Loucy (cell line): ENCODE measurements around the gene TMEM200C.

Source experiments
- H2AFZ ChIP-seq: fragments of 200-600 bp; sonication (generic); 2 replicates; pipeline ENCODE4 v1.6.0; 2016; ENCODE audit warnings: antibody characterized with exemption, mild to moderate bottlenecking, low read length, moderate library complexity
- H3F3A ChIP-seq: fragments of 200-600 bp; 2 replicates; pipeline ENCODE4 v1.6.0; 2016; ENCODE audit warnings: antibody characterized with exemption, low read depth, mild to moderate bottlenecking
- H3K27me3 ChIP-seq: fragments of 200-600 bp; sonication (generic); 2 replicates; pipeline ENCODE4 v1.6.1; 2014; ENCODE audit warnings: low read length, mild to moderate bottlenecking; ENCODE audit not compliant: insufficient read depth, poor library complexity, severe bottlenecking
- H3K36me3 ChIP-seq: fragments of 200-600 bp; sonication (generic); 2 replicates; pipeline ENCODE4 v1.6.1; 2016; ENCODE audit warnings: low read length; ENCODE audit not compliant: insufficient read depth
- H3K4me1 ChIP-seq: fragments of 200-600 bp; sonication (generic); 2 replicates; pipeline ENCODE4 v1.5.1; 2014; ENCODE audit warnings: low read length, mild to moderate bottlenecking; ENCODE audit not compliant: insufficient read depth, poor library complexity, severe bottlenecking
- H3K4me2 ChIP-seq: fragments of 200-600 bp; sonication (generic); 2 replicates; pipeline ENCODE4 v1.6.0; 2014; ENCODE audit warnings: antibody characterized with exemption, low read length, low read depth, mild to moderate bottlenecking; ENCODE audit not compliant: poor library complexity, severe bottlenecking
- H3K4me3 ChIP-seq: fragments of 200-600 bp; sonication (generic); 2 replicates; pipeline ENCODE4 v1.5.1; 2014; ENCODE audit warnings: low read length, mild to moderate bottlenecking, mixed read lengths; ENCODE audit not compliant: poor library complexity, severe bottlenecking
- H3K79me2 ChIP-seq: fragments of 200-600 bp; sonication (generic); 2 replicates; pipeline ENCODE4 v1.6.1; 2014; ENCODE audit warnings: low read length; ENCODE audit not compliant: insufficient read depth
- H3K9ac ChIP-seq: fragments of 200-600 bp; sonication (generic); 2 replicates; pipeline ENCODE4 v1.6.0; 2014; ENCODE audit warnings: mild to moderate bottlenecking, low read depth, low read length, moderate library complexity; ENCODE audit not compliant: poor library complexity, severe bottlenecking
- H3K9me2 ChIP-seq: fragments of 200-600 bp; sonication (generic); replicated peaks from 2 replicates; pipeline ENCODE4 v1.6.1; 2016; ENCODE audit warnings: low read depth, low read length, mixed read lengths
- H3K9me3 ChIP-seq: fragments of 200-600 bp; sonication (generic); 2 replicates; pipeline ENCODE4 v1.6.1; 2014; ENCODE audit warnings: mild to moderate bottlenecking, antibody characterized with exemption, low read length, low read depth; ENCODE audit not compliant: insufficient read depth
- H4K20me1 ChIP-seq: fragments of 200-600 bp; sonication (generic); 2 replicates; pipeline ENCODE4 v1.6.0; 2014; ENCODE audit warnings: antibody characterized with exemption, low read length, mild to moderate bottlenecking; ENCODE audit not compliant: insufficient read depth, poor library complexity, severe bottlenecking
- EZH2phosphoT487 ChIP-seq: fragments of 200-600 bp; IDR thresholded peaks from 2 replicates; pipeline ENCODE4 v1.6.1; 2018; ENCODE audit warnings: antibody characterized with exemption, mild to moderate bottlenecking, moderate library complexity, borderline replicate concordance
- TF ChIP-seq, protein P1 (sequence below): fragments of 200-600 bp; sonication (generic); conservative IDR thresholded peaks from 2 replicates; pipeline ENCODE4 v1.5.1; 2014; ENCODE audit warnings: mild to moderate bottlenecking, antibody characterized with exemption, low read length

The TMEM200C gene

GRCh38 chr18:5918205-5918858 is 23.0 kb upstream of the TMEM200C start:
- H3F3A ChIP-seq: no peaks in the 10 kb centered on the region
- no peaks in the 10 kb centered on the region for H3K36me3 ChIP-seq
- no peaks in the 10 kb centered on the region for H3K9me2 ChIP-seq
- no peak overlapping the region for H3K4me3 ChIP-seq
- peaks cover 5% of the 10 kb centered on the region; the same call in 1 of the 2 replicates for H3K9me3 ChIP-seq
- no peaks in the 10 kb centered on the region for H3K79me2 ChIP-seq
- H4K20me1 ChIP-seq: no peaks in the 10 kb centered on the region
- no peak overlapping the region for H3K4me2 ChIP-seq
- TF ChIP-seq, protein P1, sequence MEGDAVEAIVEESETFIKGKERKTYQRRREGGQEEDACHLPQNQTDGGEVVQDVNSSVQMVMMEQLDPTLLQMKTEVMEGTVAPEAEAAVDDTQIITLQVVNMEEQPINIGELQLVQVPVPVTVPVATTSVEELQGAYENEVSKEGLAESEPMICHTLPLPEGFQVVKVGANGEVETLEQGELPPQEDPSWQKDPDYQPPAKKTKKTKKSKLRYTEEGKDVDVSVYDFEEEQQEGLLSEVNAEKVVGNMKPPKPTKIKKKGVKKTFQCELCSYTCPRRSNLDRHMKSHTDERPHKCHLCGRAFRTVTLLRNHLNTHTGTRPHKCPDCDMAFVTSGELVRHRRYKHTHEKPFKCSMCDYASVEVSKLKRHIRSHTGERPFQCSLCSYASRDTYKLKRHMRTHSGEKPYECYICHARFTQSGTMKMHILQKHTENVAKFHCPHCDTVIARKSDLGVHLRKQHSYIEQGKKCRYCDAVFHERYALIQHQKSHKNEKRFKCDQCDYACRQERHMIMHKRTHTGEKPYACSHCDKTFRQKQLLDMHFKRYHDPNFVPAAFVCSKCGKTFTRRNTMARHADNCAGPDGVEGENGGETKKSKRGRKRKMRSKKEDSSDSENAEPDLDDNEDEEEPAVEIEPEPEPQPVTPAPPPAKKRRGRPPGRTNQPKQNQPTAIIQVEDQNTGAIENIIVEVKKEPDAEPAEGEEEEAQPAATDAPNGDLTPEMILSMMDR: no peak
- TF ChIP-seq EZH2phosphoT487: no peak
- H3K27me3 ChIP-seq: no peaks in the 10 kb centered on the region
- no peak overlapping the region for H3K9ac ChIP-seq
- H3K4me1 ChIP-seq: no peaks in the 10 kb centered on the region
- H2AFZ ChIP-seq: no peak overlapping the region

DNA sequence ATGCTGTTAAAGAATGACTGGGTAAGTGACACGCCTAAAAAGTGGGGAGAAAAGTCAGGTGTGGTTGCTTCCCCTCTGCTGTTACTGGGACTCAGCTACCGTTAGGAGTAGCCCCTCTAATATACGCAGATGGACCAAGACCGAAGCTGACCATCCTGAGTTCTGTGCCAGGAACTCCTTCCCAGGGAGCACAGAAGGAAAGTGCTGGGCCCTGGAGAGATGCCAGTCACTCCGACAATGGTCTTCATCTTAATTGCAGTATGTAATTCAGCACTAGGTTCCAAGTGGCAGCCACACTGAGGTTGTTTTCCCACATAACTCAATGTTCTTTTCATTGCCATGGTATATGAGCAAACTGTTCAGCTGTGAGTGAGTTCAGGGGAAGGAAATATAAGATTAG is 19.6 kb upstream of the TMEM200C start:
- Histone ChIP-seq H3K27me3 (no peaks in the 10 kb centered on the region), H3K36me3 (no peaks in the 10 kb centered on the region), H4K20me1 (no peaks in the 10 kb centered on the region), H3K79me2 (no peaks in the 10 kb centered on the region), H3K9ac (no peak overlapping the region), H3K9me2 (no peaks in the 10 kb centered on the region), H3K9me3 (no peaks in the 10 kb centered on the region; the same call in 1 of the 2 replicates), H3F3A (no peaks in the 10 kb centered on the region), H3K4me1 (no peaks in the 10 kb centered on the region), H3K4me2 (no peak overlapping the region), H3K4me3 (no peak overlapping the region), H2AFZ (no peak overlapping the region)
- no peak for TF ChIP-seq EZH2phosphoT487
- TF ChIP-seq, protein P1: no peak

GRCh38 chr18:5914016-5914415 is 18.7 kb upstream of the TMEM200C start:
- Histone ChIP-seq H3K9ac (no peak overlapping the region), H3K4me3 (no peak overlapping the region), H3F3A (no peaks in the 10 kb centered on the region), H3K27me3 (no peaks in the 10 kb centered on the region), H3K36me3 (no peaks in the 10 kb centered on the region), H3K4me1 (no peaks in the 10 kb centered on the region), H3K4me2 (no peak overlapping the region), H2AFZ (no peak overlapping the region), H3K9me2 (no peaks in the 10 kb centered on the region), H4K20me1 (no peaks in the 10 kb centered on the region), H3K9me3 (no peaks in the 10 kb centered on the region; the same call in 1 of the 2 replicates), H3K79me2 (no peaks in the 10 kb centered on the region)
- TF ChIP-seq EZH2phosphoT487: no peak
- TF ChIP-seq, protein P1: no peak
